ENCODE data around the gene KLC3.

The KLC3 gene

GRCh38 chr19:45391871-45392665 is 51.5 kb downstream of the KLC3 start:
- ATAC-seq (replicated peaks) (no peak), DNase-seq (no peak)
- H3K27me3 Mint-ChIP-seq, result peaks cover 19 to 20% of the 10 kb centered on the region in 2 donors
- H3K4me3 Mint-ChIP-seq, result no peak overlapping the region
- peaks cover 5 to 16% of the 10 kb centered on the region in 2 donors for H3K4me1 Mint-ChIP-seq
- no peaks in the 10 kb centered on the region for H3K9me3 Mint-ChIP-seq
- no peaks in the 10 kb centered on the region for H3K36me3 Mint-ChIP-seq
- peak overlapping the region; percentile 31 for H3K27ac Mint-ChIP-seq

- no peaks in the 10 kb centered on the region for H3K9me3 Mint-ChIP-seq
- no peak overlapping the region for H3K4me3 Mint-ChIP-seq
- H3K27ac Mint-ChIP-seq, result peak overlapping the region; percentile 22
- H3K36me3 Mint-ChIP-seq, result no peaks in the 10 kb centered on the region
- DNase-seq, result no peak
- peaks cover 37 to 40% of the 10 kb centered on the region in 2 donors for H3K27me3 Mint-ChIP-seq
- H3K4me1 Mint-ChIP-seq, result peaks cover 9 to 25% of the 10 kb centered on the region in 2 donors
- no peak for ATAC-seq (replicated peaks)
Observed at GRCh38 chr19:45395821-45396617, 55.5 kb downstream of the KLC3 start.

GRCh38 chr19:45400192-45400591 is 59.6 kb downstream of the KLC3 start:
- no peak for DNase-seq
- peaks cover 22 to 52% of the 10 kb centered on the region in 2 donors for H3K4me1 Mint-ChIP-seq
- no peak for ATAC-seq (replicated peaks)
- H3K27ac Mint-ChIP-seq, result no peak overlapping the region
- H3K36me3 Mint-ChIP-seq, result no peaks in the 10 kb centered on the region
- H3K27me3 Mint-ChIP-seq, result peaks cover 59% of the 10 kb centered on the region in 2 donors
- H3K4me3 Mint-ChIP-seq, result no peak overlapping the region
- no peaks in the 10 kb centered on the region for H3K9me3 Mint-ChIP-seq
